Stimulated activated CD4-positive, alpha-beta T cell treated with anti-CD3 and anti-CD28 coated beads, Interleukin-12 subunit alpha, Interleukin-12 subunit beta, amount 100 ng/mL, for 48 hours (primary cell): ENCODE results near the gene TFAP2E.
"Not testable (repeated sequence)": the region's sequence is repeated elsewhere in the genome, so short reads cannot be mapped to it uniquely, and the experiment has no call there.

ENCODE experiments used
- DNase-seq, 3 donors: peaks; one replicate each; pipeline ENCODE4 v3.0.0-alpha.2; 2020; ENCODE audit warnings: low read depth in 2 of 3, low spot score in 1 of 3

Gene TFAP2E

DNA sequence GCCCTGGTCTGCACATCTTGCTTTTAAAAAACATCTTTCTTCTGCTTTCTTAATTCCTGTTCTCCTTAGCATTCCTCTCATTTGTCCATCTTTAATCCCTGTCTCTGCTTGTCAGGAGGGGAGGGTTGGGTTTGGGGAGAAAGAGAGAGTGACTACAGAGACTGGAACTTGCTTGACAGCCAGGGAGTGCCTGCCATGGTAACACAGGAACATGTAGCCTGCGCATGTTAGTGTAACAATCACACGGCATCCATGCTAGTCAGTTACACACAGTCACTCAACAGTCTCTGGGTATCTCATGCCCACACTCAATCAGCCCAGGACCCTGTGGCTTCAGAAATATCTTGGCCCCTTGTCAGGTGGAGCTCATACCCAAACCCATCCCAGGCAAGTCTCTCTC, 818 bp upstream of the TFAP2E start:
- no peak for DNase-seq

DNA sequence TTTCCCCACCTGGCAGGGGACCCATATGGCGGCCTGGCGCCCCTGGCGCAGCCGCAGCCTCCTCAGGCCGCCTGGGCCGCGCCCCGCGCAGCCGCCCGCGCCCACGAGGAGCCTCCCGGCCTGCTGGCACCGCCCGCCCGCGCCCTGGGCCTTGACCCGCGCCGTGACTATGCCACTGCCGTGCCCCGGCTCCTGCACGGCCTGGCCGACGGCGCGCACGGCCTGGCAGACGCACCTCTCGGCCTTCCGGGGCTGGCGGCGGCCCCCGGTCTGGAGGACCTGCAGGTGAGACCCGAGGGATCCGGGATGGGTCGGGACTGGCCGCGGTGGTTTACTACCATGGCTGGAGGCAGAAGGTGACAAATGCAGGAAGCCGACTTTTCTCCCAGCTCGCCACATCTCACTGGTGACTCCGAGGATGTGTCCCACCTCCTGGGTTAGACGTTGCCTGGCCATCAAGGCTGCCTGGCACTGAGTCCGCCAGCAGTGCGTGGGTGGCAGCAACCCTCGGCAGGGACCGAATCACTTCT, 1.1 kb downstream of the TFAP2E start:
- no peak for DNase-seq

DNA sequence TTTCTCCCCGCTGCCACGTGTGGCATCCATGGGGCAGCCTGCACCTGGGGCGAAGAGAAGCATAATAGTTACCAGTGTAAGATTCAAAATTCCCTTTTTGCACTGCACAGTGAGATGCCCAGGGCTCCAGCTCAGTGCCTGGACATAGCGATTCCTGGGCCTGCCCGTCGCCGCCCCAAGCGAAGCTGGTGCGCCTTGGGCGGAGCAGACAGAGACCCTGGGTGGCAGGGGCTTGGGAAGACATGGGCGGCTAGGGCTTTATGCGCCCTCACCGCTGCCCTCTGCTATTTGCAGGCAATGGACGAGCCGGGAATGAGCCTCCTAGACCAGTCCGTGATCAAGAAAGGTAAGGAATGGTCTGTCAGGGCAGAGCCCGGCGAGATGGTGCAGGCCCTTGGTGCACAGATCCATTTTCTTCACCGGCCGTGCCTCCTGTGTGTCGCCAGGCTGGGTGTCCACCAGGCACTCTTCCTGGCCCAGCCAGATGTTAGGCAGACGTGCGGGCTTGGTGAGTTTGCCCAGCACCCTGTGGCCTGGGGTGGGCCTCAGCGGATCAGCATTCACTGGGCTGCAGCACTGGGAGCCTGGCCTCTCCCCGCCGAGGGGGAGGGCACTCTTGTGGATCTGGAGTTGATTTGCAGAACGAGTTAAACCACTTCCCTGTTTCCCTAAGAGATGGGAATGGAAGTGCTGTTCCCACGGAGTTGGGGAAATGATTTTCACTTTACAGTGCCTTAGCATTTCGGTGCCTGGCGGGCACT, 1.7 kb downstream of the TFAP2E start:
- DNase-seq = no peak

DNA sequence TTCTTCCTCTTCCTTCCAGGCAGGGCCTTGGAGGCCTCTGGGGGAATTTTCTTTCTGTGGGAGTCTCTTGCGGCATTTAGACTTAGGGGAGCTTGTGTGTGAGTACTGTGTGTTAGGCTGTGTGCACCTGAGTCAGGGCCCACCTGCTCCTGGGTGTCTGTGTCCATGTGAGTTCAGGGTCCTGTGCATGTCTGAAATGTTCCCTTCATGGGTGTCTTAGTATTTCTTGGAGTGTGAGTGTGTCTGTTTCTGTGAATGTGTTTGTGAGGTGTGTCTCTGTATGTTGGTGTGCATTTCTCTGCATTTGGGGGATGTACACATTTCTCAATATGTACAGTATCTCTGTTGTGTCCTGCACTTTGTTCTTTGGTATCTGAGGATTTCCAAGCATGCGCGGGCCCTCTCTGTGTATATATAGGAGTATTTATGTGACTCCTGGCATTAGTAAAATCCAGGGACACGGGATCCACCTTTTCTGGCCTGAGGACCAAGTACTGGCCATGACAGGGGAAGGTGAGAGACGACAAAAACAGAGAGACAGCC, 2.4 kb downstream of the TFAP2E start:
- no peak for DNase-seq

DNA sequence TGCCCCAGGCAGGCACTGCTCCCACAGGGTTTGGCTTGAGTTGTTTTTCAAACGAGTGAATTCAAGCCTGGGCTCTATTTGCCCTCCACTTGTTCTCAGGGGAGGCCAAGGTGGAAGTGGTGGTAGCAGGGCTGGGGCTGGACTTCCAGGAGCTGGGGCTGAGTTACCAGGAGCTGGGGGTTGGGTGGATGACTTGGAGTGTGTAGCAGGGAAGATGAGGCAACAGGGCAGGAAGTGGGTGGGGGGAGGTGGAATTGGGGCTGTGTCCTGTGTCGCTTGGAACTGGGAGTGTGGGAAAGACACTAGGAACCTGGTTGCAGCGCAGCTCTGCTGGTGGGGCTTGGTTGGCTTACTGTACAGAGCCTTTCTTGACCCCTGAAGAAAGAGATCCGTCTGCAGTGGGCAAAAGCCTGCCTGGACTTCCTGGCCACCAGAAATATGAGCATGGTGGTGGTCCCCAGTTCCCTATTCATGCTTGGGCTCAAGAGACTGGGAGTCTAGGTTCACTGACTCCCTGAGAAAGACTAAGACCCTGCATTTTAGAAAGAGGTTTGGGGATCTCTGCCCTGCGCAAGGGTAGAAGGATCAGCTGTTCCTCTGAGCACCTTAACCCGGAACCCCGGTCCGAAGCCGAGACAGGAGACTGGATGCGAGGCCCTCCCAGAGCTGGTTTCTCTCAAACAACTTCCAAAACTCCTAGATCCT, 3.1 kb downstream of the TFAP2E start:
- DNase-seq = no peak

DNA sequence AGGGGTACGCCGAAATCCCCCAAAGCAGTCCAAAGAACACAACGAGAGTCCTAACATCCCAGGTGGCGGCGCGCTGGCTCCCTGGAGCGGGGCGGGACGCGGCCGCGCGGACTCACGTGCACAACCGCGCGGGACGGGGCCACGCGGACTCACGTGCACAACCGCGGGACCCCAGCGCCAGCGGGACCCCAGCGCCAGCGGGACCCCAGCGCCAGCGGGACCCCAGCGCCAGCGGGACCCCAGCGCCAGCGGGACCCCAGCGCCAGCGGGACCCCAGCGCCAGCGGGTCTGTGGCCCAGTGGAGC, 3.6 kb downstream of the TFAP2E start:
- not testable (repeated sequence) for DNase-seq

DNA sequence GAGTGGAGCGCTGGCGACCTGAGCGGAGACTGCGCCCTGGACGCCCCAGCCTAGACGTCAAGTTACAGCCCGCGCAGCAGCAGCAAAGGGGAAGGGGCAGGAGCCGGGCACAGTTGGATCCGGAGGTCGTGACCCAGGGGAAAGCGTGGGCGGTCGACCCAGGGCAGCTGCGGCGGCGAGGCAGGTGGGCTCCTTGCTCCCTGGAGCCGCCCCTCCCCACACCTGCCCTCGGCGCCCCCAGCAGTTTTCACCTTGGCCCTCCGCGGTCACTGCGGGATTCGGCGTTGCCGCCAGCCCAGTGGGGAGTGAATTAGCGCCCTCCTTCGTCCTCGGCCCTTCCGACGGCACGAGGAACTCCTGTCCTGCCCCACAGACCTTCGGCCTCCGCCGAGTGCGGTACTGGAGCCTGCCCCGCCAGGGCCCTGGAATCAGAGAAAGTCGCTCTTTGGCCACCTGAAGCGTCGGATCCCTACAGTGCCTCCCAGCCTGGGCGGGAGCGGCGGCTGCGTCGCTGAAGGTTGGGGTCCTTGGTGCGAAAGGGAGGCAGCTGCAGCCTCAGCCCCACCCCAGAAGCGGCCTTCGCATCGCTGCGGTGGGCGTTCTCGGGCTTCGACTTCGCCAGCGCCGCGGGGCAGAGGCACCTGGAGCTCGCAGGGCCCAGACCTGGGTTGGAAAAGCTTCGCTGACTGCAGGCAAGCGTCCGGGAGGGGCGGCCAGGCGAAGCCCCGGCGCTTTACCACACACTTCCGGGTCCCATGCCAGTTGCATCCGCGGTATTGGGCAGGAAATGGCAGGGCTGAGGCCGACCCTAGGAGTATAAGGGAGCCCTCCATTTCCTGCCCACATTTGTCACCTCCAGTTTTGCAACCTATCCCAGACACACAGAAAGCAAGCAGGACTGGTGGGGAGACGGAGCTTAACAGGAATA, 4.2 kb downstream of the TFAP2E start:
- DNase-seq = peak in 2 of 3 donors; percentile 45 to 47

DNA sequence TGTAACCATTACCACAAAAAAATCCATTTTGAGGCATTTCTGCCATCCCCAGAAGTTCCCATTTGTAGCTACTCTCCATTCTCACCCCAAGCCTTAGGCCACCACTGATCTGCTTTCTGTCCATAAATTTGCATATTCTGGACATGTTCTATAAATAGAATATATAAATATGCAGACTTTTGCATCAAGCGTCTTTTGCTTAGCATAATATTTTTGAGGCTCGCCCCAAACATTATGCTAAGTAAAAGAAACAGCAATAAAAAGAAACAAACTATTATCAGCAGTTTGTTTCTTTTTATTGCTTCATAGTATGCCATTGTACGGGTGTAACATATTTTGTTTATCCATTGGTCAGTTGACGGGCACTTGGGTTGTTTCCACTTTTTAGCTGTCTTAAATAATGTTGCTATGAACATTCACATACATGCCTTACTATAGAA, 7.9 kb downstream of the TFAP2E start:
- no peak for DNase-seq

DNA sequence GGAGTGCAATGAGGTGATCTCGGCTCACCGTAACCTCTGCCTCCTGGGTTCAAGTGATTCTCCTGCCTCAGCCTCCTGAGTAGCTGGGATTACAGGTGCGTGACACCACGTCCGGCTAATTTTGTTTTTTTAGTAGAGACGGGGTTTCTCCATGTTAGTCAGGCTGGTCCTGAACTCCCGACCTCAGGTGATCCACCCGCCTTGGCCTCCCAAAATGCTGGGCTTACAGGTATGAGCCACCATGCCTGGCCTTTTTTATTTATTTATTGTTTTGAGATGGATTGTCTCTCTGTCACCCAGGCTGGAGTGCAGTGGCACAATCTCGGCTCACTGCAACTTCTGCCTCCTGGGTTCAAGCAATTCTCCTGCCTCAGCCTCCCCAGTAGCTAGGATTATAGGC, 8.5 kb downstream of the TFAP2E start:
- DNase-seq = not testable (repeated sequence)

DNA sequence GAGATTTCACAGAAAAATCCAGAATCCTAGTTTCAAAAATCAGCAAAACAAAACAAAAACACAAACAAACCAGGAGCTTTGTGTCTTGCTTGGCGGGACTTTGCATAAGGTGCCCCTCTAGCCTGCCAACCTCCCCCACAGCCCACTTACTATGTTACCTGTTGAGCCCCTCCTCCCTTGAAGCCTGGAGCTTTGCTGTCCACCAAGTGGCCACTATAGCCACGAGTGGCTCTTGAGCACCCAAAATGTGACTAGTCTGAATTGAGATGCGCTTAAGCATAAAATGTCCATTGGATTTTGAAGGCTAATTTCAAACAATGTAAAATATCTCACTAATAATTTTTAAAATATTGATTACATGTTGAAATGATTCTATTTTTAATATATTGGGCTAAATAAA, 12.2 kb downstream of the TFAP2E start:
- no peak for DNase-seq

DNA sequence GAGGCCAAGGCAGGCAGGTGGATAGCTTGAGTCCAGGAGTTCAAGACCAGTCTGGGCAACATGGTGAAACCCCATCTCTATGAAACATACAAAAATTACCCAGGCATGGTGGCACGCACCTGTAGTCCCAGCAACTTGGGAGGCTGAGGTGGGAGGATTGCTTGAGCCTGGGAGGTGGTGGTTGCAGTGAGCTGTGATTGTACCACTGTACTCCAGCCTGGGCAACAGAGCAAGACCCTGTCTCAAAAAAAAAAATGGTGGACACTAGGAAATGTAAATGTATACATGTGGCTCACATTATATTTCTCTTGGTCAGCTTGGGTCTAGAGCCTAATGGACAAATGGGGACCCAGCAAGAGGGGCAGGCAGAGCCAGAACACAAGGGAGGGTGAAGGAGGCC, 12.7 kb downstream of the TFAP2E start:
- not testable (repeated sequence) for DNase-seq

DNA sequence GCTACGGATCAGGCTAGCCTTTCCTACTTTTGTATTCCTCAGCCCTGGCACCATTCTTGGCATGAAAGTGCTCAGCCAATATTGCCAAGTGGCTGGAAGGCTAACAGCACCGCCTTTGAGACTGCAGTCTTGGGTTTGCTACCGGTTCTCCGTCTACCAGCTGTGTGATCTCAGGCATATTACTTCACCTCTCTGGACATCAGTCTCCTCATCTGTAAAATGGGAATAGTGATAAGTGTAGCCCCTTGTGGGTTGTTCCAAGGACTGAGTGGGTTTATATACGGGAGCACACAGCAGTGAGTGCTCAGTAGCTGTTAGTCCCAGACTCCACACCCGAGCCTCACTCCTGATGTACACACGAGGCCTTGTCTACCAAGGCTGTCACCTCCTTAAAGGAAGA, 13.7 kb downstream of the TFAP2E start:
- DNase-seq = no peak

DNA sequence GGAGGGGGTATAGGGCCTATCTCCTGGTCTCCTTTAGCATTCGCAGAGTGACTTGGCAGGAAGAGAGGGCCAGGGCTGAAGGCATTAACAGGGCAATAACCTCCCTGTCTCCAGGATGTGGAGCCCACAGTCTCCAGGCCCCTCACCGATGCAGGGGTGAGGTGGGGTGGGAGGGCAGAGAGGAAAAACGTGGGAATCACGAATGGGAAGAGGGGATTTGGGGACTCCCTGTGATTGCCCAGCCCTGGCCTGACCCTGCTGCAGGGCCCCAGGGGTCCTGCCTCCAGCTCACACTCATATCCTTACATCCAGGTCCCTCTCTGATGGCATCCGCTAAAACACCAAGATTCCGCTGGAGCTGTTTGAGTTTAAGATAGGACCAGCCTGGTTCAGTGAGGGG, 14.6 kb downstream of the TFAP2E start:
- no peak for DNase-seq

DNA sequence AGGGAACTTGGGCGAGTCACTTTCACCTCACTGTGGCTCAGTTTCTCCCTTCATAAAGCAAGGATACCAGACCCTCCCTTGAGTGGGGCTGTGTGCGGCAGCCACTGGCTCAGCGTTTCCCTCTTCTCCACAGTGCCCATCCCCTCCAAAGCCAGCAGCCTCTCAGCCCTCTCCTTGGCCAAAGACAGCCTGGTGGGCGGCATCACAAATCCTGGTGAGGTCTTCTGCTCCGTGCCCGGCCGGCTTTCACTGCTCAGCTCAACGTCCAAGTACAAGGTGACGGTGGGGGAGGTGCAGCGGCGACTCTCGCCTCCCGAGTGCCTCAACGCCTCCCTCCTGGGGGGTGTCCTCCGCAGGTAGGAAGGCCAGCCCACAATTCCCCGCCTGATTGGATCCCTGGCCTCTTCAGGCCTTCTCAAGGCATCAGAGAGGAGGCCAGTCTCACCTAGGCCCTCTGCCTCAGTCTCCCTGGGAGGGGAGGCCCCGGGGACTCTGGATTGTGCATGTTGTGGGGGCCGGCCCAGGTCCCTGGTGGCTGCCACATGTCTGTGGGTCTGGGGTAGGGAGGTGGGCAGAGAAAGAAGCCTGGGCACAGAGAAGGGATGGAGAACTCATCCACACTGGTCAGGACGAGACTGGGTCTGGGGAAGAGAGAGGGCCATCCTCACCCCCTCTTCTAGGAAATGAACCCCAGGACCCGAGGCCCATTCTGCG, 15.2 kb downstream of the TFAP2E start:
- DNase-seq = no peak

DNA sequence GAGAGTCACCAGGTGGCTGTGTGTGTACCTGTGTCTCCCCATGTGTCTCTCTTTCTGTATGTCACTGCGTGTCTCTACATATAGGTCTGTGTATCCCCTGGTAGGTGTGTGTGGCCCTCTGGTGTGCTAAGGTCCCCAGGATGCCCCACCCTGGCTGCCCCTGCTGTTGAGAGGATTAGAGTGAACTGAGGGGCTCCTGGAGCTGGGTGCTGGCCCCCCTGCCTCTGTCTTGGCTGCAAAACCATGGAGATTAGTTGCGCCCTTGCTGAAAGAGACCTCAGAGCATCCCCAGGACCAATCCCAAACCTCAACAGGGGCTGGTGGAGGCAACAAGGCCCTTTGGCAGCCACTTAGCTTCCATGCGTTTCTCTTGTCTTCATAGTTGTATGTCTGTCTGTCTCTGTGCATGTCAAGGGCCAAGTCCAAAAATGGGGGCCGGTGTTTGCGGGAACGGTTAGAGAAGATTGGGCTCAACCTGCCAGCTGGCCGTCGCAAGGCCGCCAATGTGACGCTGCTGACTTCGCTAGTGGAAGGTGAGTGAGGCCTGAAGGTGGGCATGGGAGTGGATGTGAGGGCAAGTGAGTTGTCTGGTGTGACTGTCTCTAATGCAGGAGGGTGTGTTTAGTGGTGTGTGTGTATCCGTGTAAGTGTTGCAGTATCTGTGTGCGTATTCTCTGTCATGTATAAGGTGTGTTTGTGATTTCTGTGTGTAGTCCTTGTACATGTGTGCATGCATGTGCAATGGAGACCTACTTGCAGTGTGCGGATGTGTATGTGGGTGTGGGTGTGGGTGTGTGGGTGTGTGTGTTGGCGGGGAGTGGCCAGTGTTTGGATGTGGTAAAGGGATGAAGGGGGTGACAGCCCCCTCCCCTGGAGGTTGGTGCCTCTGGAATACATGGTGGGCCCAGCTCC, 16.7 kb downstream of the TFAP2E start:
- DNase-seq = no peak

DNA sequence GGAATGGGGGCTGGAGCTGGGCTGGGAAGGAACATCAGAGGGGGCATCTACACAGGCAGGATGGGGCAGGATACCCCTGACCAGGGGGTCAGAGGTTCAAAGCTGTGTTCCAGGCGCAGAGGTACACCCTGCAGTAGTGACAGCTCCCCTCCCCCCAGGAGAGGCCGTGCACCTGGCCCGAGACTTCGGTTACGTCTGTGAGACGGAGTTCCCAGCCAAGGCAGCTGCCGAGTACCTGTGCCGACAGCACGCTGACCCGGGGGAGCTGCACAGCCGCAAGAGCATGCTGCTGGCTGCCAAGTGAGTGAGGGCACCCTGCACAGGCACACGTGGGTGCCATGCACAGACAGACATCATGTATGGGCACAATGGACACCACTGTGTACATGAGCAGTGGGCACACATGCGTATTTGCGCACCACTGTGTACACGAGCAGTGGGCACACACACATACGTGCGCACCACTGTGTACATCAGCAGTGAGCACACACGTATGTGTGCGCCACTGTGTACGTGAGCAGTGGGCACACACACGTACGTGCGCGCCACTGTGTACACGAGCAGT, 17.4 kb downstream of the TFAP2E start:
- no peak for DNase-seq

DNA sequence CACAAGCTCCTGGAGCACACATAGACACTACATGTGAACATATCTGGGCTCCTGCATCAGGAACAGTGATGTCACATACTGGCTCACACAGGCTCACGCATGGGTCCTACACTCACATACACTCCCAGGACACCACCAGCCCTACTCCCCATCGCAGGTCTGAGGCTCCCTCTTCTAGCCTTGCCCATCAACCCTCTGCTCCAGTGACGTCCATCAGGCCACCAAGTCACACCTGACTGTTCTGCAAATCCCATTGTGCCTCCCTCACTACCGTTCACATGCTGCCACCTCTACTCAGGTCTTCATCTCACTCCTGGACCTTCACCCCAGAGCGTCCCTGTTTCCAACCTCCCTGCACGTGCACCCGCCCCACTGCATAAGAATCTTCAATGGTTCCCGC, 18.1 kb downstream of the TFAP2E start:
- no peak for DNase-seq

DNA sequence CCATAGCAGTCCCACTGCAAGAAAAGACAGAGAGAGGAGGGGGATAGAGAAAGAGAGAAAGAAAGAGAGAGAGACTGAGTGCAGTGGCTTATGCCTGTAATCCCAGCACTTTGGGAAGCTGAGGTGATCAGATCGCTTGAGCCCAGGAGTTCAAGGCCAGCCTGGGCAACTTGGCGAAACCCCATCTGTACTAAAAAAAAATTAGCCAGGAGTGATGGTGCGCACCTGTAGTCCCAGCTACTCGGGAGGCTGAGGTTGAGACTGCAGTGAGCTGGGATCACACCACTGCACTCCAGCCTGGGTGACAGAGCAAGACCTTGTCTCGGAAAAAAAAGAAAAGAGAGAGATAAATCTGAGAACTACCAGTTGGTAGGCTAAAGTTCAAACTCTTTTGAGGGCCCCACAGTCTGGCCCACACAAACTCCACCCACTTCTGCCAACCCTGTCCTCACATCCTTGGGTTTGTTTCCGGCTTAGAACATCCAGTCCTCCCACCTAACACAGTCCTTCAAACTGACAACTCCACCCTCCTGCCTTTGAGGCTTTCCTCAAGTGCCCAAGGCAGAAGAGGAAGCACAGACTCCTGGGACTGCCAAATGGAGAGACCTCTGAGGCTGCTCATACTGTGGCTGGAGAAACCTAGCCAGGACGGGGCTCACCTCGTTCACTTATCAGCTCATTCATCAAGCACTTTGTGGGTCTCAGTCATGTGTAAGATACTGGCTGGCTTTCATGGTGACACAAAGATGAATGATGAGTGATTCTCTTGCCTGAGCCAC, 20.1 kb downstream of the TFAP2E start:
- DNase-seq = no peak
